IPS-NIHi11 (cell line): Measurements from ENCODE around the gene CTU2.
A peak's percentile ranks its signal among the peaks of the same experiment; 100 is the strongest.

Experiments
- DNase-seq: peaks from one replicate; pipeline ENCODE4 v3.0.0; 2012; ENCODE audit warnings: mixed read lengths, low spot score

CTU2 gene

DNA sequence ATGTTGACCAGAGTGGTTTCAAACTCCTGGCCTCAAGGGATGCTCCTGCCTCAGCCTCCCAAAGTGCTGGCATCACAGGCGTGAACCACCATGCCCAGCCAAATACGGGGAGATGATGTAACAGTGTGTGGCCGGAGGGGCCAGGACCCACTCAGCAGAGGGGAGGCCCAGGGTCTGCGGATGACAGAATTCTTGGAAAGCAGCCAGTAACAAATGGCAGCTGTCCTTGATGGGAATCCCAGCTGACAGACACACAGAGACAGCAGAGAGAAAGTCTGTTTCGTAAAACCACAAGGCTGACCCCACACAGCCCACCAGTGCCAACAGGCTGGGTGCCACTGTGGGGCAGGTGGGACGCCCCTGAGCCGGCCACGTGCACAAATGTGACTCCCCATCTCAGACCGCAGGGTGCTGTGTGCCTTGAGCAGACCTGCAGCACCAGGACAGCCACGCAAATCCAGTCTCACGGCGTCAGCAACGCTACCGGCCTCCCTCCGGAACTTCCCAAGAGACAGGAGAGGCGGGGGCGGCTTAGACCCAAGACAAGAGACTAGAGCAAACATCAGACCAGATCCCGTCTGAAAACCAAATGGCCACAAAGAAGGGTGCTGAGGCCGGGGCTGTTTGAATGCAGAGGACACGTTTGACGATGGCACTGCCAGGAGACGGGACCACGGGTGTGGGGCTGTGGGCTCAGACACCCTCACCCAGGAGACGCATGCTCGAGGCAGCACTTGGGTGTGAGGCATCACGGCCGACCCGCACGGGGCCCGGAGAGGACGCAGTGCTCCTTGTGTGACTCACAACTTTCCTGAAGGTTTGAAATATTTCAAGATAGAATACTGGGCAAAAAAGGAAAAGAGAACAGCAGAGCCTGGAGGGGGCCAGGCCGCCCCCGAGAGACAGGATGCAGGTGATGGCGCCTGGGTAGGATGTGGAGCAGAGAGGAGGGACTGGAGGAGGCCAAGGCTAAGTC, 24.6 kb downstream of the CTU2 start:
- DNase-seq, result no peak

DNA sequence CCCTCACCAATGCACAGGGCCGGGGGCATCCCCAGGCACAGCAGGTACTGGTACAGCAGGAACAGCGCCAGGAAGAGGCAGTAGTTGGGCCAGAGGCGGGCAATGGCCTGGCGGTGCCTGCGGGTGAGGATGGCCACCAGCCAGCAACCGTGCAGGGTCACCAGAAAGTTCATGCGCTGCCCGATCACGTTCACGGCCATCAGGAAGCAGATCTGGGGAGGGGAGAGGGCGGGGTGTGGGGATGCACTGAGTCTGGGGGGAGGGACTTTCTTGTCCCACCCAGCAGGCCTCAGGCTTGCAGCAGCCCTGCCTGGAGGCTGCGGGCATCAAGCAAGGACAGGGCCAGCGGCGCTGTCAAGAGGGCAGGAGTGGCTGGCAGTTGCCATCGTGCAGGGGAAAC, 25.4 kb downstream of the CTU2 start:
- peak; percentile 77 for DNase-seq

DNA sequence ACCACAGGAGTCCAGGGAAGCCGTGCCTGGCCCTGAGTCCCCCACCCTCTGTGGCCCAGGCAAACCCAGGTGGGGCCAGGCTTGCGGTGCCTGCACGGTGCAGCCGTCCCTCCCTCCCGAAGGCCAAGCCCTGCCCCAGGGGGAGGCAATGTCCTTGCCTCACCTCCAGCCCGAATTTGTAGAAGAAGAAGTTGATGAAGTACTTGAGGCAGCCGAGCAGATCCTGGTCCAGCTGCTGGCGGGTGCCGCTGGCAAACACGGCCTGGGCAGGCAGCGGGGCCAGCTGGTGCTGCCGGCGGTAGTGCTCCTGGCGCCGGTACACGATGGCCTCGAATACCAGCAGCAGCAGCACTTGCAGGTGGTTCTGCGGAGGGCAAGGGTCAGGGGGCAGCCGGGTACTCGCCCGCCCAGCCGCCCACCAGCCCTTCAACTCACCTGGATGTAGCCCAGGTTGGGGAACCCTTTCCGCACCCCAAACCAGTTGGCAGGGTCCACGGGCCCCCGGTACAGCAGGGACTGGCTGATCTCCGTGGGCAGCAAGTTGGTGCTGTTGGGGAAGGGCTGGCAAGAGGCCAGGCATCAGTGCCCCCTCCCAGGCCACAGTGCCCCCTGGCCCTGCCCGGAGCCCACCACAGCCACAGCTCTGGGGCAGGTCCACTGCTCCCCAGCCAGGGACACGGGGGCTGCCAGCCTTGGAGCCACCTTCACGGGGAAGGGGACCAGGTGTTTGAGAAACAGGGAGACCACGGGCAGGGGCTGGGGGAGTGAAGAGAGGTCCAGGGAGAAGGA, 26.1 kb downstream of the CTU2 start:
- no peak for DNase-seq

DNA sequence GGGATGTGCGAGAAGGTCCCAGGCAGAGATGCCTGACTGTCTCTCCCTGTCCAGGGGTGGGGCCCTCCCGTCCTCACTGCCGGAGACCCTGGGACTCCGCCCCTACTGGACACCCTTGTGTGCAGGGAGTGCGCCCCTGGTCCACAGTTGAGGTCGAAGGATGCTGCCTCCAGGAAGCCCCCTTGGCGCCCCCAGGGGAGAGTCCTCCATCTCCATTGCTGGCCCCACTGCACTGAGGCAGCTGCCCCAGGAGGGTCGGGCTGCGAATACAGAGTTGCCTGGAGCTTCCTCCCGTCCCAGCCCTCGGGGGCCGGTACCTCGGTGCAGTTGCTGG, 26.6 kb downstream of the CTU2 start:
- no peak for DNase-seq

DNA sequence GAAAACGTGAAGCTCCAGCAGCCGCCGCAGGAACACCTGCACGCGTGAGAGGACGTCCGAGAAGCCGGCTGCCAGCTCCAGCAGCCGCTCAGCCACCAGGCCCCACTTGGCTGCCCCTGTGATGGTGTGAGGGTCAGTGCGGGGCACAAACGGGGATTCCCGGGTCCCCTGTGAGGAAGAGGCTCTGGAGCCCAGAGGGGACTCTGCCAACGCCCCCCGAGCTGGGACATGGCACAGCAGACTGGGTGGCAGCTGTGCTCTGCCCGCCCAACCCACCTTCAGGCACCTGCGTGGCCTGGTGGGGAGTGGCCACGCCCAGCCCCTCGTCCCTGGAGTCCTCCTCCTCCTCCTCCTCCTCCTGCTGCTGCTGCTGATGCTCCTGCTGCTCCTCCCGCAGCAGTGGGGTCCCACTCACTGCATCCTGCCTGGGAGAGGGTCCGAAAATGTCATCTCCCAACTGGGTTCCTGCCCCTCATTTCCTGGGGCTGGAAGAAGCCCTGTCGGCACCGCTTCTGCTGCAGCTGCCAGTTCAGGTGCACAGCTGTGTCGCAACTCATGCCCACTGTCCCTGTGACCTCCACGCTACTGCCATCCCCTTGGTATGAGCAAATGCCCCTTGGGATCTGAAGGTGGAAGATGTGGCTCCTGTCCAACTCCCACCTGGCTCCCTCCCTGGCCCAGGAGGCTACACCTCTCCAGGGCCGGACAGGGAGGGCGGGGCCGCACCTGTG, 27.5 kb downstream of the CTU2 start:
- no peak for DNase-seq

DNA sequence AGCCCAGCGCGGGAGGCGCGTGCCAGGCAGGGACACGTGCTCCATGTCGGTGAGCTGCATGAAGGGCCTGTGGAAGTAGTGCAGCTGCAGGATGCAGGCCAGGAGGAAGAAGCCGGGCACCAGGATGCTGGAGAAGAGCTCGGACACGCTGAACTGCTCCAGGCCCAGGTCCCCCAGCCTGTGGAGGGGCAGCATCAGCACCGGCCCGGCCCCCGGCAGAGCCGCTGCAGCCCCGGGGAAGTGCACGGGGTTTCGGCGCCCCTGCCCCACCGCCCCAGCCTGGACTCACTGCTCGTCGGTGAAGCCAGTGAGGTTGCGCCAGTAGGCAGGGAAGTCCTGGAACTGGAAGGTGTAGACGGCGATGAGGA, 28.0 kb downstream of the CTU2 start:
- no peak for DNase-seq

DNA sequence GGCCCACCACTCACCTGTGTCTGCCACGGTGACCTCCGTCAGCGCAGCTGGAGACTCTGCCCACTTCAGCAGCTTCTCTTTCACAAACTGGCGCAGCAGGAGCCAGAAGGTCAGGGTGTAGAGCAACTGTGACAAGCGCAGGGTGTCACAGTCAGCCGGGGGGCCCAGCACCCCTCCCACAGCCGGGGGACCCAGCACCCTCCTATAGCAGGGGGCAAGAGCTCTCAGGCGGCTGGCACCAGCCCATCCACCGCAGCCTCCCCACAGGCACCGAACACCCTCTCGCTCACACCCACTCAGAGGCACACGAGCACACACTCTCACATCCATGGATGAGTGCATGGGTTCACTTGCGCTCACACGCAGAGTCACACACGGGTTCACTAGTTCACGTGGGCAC, 28.8 kb downstream of the CTU2 start:
- no peak for DNase-seq

DNA sequence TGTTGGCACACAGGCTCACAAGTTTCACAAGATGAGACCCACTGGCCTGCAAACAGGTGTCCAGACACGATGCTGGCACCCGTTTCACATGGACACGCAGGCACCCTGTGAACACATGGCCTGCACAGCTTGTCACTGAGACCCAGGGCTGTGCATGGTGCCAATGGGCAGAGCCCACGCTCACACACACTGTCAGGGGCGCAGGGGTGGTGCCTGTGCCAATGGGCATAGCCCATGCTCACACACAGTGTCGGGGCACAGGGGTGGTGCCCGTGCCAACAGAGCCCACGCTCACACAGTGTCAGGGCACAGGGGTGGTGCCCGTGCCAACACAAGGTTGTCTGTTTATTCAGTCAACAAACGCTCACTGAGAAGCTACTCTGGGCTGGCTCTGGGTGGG, 29.3 kb downstream of the CTU2 start:
- no peak for DNase-seq

DNA sequence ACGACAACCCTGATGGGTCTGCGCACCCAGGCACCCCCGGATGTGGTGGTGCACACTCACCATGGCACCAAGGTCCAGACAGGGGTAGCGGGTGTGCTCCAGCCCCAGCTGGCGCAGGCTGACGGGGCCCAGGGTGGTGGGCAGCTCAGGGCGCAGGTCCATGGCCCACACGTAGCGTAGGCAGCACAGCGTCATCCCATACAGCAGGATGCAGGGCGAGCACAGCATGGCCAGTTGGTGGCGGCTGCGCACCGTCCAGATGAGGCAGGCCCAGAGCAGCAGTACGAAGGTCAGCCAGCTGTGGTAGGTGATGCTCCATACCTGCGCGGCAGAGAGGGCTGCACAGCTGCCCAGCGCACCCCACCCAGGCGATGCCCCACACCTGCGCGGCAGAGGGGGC, 29.8 kb downstream of the CTU2 start:
- no peak for DNase-seq

DNA sequence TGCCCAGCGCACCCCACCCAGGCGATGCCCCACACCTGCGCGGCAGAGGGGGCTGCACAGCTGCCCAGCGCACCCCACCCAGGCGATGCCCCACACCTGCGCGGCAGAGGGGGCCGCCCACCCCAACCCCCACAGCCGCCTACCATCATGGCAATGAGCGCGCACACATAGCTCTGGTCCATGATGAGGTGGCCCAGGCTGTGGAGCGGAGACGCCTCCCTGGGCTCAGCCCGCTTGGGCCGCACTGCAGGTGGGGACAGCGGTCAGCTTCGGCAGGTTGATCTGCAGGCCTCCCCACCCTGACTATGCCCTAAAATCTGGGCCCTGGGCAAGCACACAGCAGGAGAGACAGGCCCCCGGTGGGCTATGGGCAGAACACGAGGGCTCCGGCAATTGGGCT, 30.2 kb downstream of the CTU2 start:
- no peak for DNase-seq

DNA sequence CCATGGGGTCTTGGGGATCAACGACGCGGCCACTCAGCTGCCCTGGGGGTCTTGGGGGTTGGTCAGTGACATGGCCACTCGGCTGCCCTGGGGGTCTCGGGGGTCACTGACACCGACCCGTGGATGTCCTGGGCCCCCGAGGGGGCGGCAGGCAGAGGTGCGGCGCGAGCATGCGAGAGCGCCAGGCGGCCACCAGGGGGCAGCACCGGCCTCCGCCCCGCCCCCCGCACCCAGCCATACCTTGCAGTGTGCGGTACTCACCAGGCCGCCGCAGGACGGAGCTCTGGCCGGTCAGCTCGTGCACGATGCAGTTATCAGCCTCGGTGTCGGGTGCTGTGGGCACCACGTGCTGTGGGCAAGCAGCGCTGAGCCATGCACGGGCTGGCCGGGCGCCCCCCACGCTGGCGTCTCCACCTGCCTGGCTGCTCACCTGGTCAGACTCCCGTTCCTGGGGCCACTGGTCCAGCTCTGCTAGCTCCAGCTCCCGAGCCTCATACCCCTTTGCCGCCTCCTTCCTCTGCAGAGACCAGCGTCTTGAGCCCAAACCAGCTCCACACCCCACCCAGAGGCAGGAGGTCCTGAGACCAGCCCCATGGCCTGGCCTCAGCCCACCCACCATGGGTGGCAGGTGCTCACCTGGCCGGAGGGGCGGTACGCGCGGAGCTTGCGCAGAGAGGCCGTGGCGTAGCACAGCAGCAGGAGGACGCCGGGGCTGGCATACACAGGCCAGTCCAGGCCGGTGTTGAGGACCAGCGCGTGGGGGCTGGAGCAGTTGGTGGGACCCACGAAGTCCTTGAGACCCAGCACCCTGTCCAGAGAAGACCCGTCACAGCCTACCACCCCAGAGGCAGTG, 31.2 kb downstream of the CTU2 start:
- DNase-seq, result peak; percentile 97

DNA sequence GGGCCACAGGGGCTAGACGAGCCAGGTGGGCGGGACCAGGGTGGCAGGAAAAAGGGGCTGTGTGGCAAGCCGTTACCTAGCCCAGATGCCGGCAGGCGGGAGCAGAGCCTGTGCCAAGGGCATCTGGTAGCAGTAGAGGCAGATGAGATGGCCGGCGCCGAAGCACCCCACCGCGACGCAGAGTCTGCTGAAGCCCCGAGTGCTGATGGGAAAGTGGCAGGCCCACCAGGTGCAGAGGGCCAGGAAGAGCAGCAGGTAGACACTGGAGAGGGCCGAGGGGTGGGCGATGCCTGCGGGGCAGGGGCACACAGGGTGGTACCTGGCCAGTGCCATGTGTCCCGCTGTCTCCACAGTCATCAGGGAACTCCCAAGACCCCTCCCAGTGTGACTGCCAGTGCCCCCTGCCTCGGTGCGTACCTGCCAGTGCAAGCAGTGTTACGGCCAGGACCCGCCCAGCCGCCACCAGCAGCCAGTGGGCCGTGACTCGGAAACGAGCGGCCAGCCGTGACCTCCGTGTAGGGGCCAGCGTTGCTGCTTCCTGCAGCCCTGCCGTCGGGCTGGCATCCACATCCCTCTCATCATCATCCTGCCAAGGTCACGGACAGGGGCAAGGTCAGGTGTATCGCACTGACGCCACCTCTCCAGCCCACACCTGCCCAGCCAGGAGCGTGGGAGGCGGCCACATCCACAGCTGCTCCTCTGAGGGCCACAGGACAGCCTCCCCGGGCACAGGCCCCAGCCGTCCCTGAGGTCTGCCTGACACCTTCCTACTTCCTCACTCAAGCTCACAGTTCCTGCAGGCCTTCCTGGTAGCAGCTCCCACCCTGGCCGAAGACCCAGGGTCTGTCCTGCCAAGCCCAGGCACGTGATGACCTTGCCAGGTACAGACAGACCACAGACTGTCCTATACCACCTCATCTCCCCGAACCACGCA, 32.1 kb downstream of the CTU2 start:
- no peak for DNase-seq

DNA sequence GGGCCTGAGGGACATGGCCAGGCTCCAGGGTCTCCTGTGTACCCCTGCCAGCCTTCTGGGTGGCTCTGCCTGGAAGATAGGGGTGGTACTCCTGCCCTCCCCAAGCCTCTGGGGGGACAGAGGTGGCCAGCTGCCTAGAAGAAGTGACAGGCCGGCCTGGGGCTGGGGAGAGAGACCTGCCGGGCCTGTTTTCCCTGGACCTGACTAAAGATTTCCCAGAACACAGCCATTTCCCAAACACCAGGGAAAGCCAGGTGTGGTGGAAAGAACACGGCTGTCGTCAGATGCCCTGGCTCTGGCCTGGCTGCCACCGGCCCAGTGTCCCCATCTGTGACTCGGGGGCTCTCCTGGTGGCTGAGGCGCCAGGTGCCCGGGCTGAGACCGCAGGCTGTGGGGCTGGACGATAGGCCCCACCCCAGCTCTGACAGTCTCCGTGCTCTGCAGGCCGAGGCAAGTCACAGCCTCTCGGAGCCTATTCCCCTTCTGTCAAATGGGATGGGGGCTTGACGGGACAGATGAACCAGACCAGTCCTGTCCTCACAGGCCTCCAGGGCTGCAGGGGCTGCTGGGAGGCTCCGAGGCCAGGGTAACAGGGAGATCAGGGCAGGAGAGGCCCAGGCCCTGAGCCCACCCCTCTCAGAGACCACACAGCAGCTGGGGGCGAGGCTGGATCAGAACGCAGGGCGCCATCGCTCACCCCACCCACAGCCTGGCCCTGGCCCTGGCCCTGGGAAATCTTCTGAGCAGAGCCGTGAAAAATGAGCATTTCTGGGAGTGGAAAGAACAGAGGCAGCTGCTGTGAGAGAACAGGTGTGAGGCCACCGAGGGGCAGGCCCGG, 33.1 kb downstream of the CTU2 start:
- no peak for DNase-seq

DNA sequence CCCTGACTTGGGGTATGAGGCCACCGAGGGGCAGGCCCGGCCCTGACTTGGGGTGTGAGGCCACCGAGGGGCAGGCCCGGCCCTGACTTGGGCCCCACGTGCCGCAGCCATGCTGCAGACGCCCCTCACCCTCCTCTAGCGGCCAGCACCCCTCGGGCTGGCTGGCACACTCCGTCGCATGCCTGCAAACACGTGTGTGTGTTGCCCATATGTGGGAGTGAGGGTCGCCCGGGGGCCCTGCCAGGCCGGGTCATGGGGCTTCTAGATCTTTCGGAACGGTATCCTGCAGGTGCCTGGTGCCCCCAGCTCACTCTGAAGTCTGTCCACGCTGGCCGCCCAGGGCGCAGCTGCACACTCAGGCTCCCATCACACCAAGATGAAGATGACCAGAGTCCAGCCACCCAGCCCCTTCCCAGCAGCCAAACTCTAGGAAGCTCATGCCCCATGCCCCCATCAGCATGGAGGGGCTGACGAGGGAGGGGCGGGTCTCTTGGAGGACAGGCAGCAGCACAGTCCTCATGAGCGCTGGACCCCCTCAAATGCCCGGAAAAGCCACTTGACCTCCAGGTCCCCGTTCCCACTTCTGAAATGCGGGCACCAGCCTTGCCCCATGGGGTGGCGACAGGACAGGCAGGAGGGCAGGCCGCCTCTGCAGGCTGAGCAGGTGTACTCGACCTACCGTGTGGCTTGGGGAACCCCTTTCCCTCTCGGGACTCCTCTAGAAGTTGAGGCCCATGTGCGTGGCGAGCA, 33.8 kb downstream of the CTU2 start:
- DNase-seq, result no peak

DNA sequence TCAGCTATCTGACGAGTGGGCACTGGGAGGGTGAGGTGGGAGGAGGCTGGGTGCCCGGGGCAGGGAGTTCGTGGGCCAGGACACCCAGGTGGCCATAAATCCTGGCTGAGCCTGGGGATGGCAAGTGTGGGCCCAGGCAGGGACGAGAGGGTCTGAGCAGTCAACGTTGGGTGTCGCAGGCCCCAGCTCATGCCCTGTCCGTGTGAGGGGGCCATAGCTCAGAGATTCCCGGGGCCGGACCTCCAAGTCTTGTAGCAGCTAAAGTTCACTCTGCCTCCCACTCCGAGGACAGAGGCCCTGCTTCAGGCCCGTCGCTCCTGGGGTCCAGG, 34.4 kb downstream of the CTU2 start:
- no peak for DNase-seq

DNA sequence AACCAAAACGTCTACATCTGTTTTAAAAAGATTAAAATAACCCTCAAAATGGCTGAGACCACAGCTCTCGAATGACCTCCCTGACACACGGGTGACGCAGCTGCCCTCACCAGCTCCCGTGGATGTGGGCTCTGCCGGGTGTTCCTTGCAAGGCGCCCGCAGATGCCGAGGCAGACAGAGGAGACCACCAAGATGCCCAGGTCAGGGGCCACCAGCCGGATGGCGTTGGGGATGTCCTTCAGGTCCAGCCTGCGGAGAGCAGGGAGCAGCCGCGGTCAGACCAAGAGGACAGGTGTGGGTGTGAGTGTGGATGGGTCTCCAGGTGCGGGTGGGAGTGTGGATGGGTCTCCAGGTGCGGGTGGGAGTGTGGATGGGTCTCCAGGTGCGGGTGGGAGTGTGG, 35.1 kb downstream of the CTU2 start:
- no peak for DNase-seq

DNA sequence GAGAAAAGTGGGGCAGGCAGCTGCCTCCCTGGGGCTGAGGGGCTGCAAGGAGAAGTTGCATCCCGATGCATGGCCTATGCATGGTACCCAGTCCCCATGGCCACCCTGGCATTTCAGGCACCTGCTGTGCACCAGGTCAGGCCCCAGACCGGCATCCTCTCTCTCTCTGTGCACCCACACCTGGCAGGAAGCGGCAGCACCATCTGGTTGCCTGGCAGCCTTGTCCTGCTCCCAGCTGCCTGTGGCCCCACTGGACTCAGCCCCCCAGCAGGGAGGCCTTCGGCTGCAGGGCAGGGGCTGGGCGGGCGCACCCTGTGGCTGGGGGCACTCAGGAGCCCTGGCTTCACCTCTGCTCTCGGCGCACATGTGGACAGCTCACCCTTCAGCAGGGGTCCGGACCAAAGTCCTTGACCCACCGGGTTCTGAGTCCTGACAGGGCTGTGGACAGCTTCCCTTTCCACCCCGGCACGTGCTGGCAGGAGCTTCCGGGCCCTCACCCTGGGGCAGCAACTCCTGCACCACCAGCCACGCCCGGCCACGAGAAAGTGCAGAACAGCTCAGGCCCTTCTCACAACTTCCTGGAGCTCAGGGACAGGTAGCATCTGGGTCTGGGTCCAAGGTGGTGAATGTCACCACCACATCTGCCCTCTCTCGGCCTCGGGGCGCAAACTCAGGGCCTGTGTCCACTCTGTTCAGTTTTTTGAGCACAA, 36.7 kb downstream of the CTU2 start:
- no peak for DNase-seq
